Calu3 (cell line): ENCODE data around the gene NLGN4Y. TPM values are rescaled to one million over a fixed set of nuclear protein-coding genes. Genes with fewer than 3 reads are reported as not detected.

Experiments
- BruUV-seq: library from RNA; stranded (reverse); fragments of 400-500 nt; replicated peaks from 2 replicates; lab custom pipeline; 2021; lab: Mats Ljungman, UMichigan
- CTCF ChIA-PET: fragments of 300-600 bp; sonication (Branson Sonifier 250); formaldehyde crosslinking; loops from one replicate; lab custom pipeline; 2022; ENCODE audit warnings: antibody characterized with exemption; lab: Charles Lee
- DNase-seq: peaks from one replicate; pipeline ENCODE4 v3.0.0; 2022
- H3K27ac Mint-ChIP-seq: one replicate; pipeline ENCODE4 v1.8.0; 2022; ENCODE audit warnings: mixed read lengths; ENCODE audit not compliant: unreplicated experiment
- H3K27me3 Mint-ChIP-seq: one replicate; pipeline ENCODE4 v1.8.0; 2022; ENCODE audit warnings: mixed read lengths; ENCODE audit not compliant: unreplicated experiment
- H3K36me3 Mint-ChIP-seq: one replicate; pipeline ENCODE4 v1.8.0; 2022; ENCODE audit warnings: mild to moderate bottlenecking, moderate library complexity, mixed read lengths; ENCODE audit not compliant: insufficient read depth, unreplicated experiment
- H3K4me1 Mint-ChIP-seq: one replicate; pipeline ENCODE4 v1.8.0; 2022; ENCODE audit warnings: mild to moderate bottlenecking, low read depth, mixed read lengths; ENCODE audit not compliant: unreplicated experiment
- H3K4me3 Mint-ChIP-seq: one replicate; pipeline ENCODE4 v1.8.0; 2022; ENCODE audit warnings: mild to moderate bottlenecking, low read depth, moderate library complexity, mixed read lengths; ENCODE audit not compliant: unreplicated experiment
- H3K9me3 Mint-ChIP-seq: one replicate; pipeline ENCODE4 v1.8.0; 2022; ENCODE audit warnings: low read depth, mixed read lengths; ENCODE audit not compliant: unreplicated experiment
- CTCF ChIP-seq: fragments of 200-600 bp; IDR thresholded peaks from one replicate; pipeline ENCODE4 v1.8.0; 2022; ENCODE audit warnings: antibody characterized with exemption; ENCODE audit not compliant: unreplicated experiment
- intact Hi-C: fragments of 100-400 bp; cut with micrococcal nuclease; formaldehyde crosslinking; loops from one replicate; pipeline ENCODE4 v1.10.0; 2022; ENCODE audit not compliant: unreplicated experiment
- total RNA-seq: library from RNA; stranded (reverse); gene quantifications from 2 replicates; pipeline ENCODE4 v1.2.3, GENCODE V29; 2022

NLGN4Y gene
- total RNA-seq, 1 experiment from 2014 or later = not detected

GRCh38 chrY:14641853-14642252 lies 117.5 kb downstream of the NLGN4Y start:
- H3K27me3 Mint-ChIP-seq = no peaks in the 10 kb centered on the region
- H3K27ac Mint-ChIP-seq = no peak overlapping the region
- H3K4me3 Mint-ChIP-seq = no peak overlapping the region
- no peaks in the 10 kb centered on the region for H3K36me3 Mint-ChIP-seq
- intact Hi-C loops = no loop called here
- no TSS peak for BruUV-seq
- no peaks in the 10 kb centered on the region for H3K4me1 Mint-ChIP-seq
- CTCF ChIA-PET = no interaction called here
- TF ChIP-seq CTCF = no peak
- no peaks in the 10 kb centered on the region for H3K9me3 Mint-ChIP-seq
- DNase-seq = no peak

GRCh38 chrY:14644157-14644952 lies 120.0 kb downstream of the NLGN4Y start:
- H3K4me1 Mint-ChIP-seq = no peaks in the 10 kb centered on the region

GRCh38 chrY:14679181-14679580 lies 154.9 kb downstream of the NLGN4Y start:
- intact Hi-C loops = no loop called here
- BruUV-seq = no TSS peak
- TF ChIP-seq CTCF = no peak
- no peaks in the 10 kb centered on the region for H3K9me3 Mint-ChIP-seq
- no peak overlapping the region for H3K4me3 Mint-ChIP-seq
- CTCF ChIA-PET = no interaction called here
- no peak for DNase-seq
- no peaks in the 10 kb centered on the region for H3K36me3 Mint-ChIP-seq
- H3K27ac Mint-ChIP-seq = no peak overlapping the region
- H3K4me1 Mint-ChIP-seq = no peaks in the 10 kb centered on the region
- H3K27me3 Mint-ChIP-seq = no peaks in the 10 kb centered on the region

More at GRCh38 chrY:14644157-14644952, 120.0 kb downstream of the NLGN4Y start:
- no peak for DNase-seq
- H3K36me3 Mint-ChIP-seq = no peaks in the 10 kb centered on the region
- intact Hi-C loops = no loop called here
- H3K9me3 Mint-ChIP-seq = no peaks in the 10 kb centered on the region
- H3K27ac Mint-ChIP-seq = no peak overlapping the region
- CTCF ChIA-PET = no interaction called here
- no peak overlapping the region for H3K4me3 Mint-ChIP-seq
- no peaks in the 10 kb centered on the region for H3K27me3 Mint-ChIP-seq
- BruUV-seq = no TSS peak
- no peak for TF ChIP-seq CTCF

- Mint-ChIP-seq H3K36me3 (no peaks in the 10 kb centered on the region), H3K9me3 (no peaks in the 10 kb centered on the region), H3K4me1 (no peaks in the 10 kb centered on the region), H3K27me3 (no peaks in the 10 kb centered on the region), H3K27ac (no peak overlapping the region), H3K4me3 (no peak overlapping the region)
- DNase-seq = no peak
- CTCF ChIA-PET = no interaction called here
- BruUV-seq = no TSS peak
- intact Hi-C loops = no loop called here
- TF ChIP-seq CTCF = no peak
Measured at GRCh38 chrY:14694543-14694942, 170.2 kb downstream of the NLGN4Y start.
